Type B pancreatic cell (in vitro differentiated cells): ENCODE data around the gene FOXA3. TPM values are rescaled to one million over a fixed set of nuclear protein-coding genes. Genes with fewer than 3 reads are reported as not detected.

Experiments
- DNase-seq: peaks from one replicate; pipeline ENCODE4 v3.0.0; 2021; ENCODE audit warnings: mixed read lengths; ENCODE audit not compliant: unreplicated experiment; ENCODE audit errors: extremely low spot score
- H3K27ac Mint-ChIP-seq: 2 replicates; pipeline ENCODE4 v1.8.0; 2021; ENCODE audit warnings: mild to moderate bottlenecking, mixed read lengths
- H3K27me3 Mint-ChIP-seq: 2 replicates; pipeline ENCODE4 v1.8.0; 2021; ENCODE audit warnings: mixed read lengths
- H3K36me3 Mint-ChIP-seq: 2 replicates; pipeline ENCODE4 v1.8.0; 2021; ENCODE audit warnings: mixed read lengths
- H3K4me1 Mint-ChIP-seq: one replicate; pipeline ENCODE4 v1.8.0; 2021; ENCODE audit warnings: mixed read lengths; ENCODE audit not compliant: unreplicated experiment
- H3K4me3 Mint-ChIP-seq: 2 replicates; pipeline ENCODE4 v1.8.0; 2021; ENCODE audit warnings: mild to moderate bottlenecking, mixed read lengths
- H3K9me3 Mint-ChIP-seq: 2 replicates; pipeline ENCODE4 v1.8.0; 2021; ENCODE audit warnings: mixed read lengths
- total RNA-seq: library from RNA; stranded (reverse); gene quantifications from 2 replicates; pipeline ENCODE4 v1.2.1, GENCODE V29; 2021; ENCODE audit warnings: low replicate concordance
- TF ChIP-seq, protein P1 (sequence below): fragments of 200-600 bp; sonication (generic); conservative IDR thresholded peaks from 2 replicates; pipeline ENCODE4 v1.5.0; 2021; ENCODE audit warnings: antibody characterized with exemption, mild to moderate bottlenecking

Gene FOXA3
- total RNA-seq, 1 donor from 2014 or later, result 3.3 TPM

DNA sequence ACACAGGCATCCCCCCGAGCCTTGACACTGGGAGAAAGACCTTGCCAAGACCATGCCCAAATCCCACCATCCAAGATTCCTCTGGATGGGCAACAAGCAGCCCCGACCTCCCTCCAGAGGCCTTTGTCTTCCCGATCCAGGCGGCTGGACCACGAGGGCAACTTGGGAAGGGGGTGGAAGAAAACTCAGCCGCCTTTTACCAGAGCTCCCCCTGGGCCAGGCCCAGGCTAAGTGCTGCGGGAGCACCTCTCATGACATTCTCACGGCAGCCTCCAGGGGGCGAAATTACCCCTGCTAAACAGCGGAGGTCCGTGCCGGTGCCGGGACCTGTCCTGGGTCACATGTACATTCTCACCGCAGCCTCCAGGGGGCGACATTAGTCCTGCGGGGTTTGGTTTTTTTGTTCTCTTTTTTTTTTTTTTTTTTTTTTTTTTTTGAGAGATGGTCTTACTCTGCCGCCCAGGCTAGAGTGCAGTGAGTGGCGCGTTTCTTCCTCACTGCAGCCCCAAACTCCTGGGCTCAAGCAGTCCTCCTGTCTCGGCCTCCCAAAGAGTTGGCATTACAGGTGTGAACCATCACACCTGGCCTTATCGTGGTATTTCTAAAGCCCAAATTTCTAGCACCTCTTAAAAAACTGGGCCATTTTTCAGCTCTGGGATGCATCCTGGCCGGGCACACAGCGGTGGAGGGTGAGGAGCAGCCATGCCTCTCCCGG lies 47.0 kb upstream of the FOXA3 start:
- Mint-ChIP-seq H3K4me1 (no peaks in the 10 kb centered on the region), H3K9me3 (no peaks in the 10 kb centered on the region), H3K36me3 (no peaks in the 10 kb centered on the region), H3K27ac (peak overlapping the region; percentile 77), H3K27me3 (no peaks in the 10 kb centered on the region), H3K4me3 (peak overlapping the region; percentile 77)
- TF ChIP-seq, protein P1, sequence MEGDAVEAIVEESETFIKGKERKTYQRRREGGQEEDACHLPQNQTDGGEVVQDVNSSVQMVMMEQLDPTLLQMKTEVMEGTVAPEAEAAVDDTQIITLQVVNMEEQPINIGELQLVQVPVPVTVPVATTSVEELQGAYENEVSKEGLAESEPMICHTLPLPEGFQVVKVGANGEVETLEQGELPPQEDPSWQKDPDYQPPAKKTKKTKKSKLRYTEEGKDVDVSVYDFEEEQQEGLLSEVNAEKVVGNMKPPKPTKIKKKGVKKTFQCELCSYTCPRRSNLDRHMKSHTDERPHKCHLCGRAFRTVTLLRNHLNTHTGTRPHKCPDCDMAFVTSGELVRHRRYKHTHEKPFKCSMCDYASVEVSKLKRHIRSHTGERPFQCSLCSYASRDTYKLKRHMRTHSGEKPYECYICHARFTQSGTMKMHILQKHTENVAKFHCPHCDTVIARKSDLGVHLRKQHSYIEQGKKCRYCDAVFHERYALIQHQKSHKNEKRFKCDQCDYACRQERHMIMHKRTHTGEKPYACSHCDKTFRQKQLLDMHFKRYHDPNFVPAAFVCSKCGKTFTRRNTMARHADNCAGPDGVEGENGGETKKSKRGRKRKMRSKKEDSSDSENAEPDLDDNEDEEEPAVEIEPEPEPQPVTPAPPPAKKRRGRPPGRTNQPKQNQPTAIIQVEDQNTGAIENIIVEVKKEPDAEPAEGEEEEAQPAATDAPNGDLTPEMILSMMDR, result peak; percentile 97
- DNase-seq, result peak; percentile 97

DNA sequence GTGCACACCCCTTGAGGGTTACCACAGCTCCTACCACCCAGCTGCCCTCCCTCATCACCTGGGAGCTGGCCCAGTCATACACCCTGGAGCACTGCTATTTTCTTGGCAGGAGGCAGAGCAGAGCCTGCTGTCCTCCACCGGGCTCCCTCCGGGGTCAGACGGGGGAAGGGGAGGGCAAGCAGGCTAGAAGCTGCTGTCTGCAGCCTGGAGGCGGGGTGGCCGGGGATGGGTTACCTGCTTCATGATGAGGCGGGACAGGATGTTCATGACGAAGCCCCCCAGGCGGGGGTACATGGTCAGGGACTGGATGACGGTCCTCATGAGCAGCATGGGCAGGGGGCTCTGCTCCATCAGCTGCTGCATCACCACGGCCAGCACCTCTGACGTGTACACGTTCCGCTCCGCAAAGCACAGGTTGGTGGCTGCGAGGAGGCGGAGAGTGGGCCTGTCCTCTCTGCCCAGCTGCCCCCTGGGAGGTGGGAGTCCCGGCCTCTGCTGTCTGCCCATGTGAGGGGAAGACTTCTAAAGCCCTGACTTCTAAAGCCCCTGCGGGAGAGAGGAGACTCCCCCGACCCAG lies 46.3 kb upstream of the FOXA3 start:
- Mint-ChIP-seq H3K9me3 (no peaks in the 10 kb centered on the region), H3K4me3 (no peak overlapping the region), H3K27ac (no peak overlapping the region), H3K27me3 (no peaks in the 10 kb centered on the region), H3K4me1 (no peaks in the 10 kb centered on the region), H3K36me3 (no peaks in the 10 kb centered on the region)
- TF ChIP-seq, protein P1, result no peak
- no peak for DNase-seq

DNA sequence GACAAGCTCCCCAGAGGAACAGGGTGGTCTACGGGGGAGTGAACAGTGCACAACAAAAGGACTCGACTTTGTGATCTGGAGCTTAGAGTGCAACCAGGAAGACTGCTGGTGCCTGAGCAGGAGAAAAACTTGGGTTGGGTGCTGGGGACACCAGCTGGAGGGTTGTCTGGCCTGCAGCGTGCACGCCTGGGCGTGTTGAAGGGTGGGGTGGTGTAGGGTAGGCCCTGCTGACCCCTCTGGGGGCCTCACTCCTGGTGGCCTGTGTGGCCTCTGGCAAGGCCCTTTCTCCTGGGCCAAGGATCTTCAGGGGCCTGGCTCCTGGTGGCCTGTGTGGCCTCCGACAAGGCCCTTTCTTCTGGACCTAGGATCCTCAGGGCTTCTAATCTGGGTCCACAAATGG lies 44.4 kb upstream of the FOXA3 start:
- Mint-ChIP-seq H3K4me1 (no peaks in the 10 kb centered on the region), H3K27me3 (no peaks in the 10 kb centered on the region), H3K4me3 (no peak overlapping the region), H3K36me3 (peaks cover 5% of the 10 kb centered on the region), H3K9me3 (no peaks in the 10 kb centered on the region), H3K27ac (no peak overlapping the region)
- TF ChIP-seq, protein P1, result no peak
- DNase-seq, result no peak

DNA sequence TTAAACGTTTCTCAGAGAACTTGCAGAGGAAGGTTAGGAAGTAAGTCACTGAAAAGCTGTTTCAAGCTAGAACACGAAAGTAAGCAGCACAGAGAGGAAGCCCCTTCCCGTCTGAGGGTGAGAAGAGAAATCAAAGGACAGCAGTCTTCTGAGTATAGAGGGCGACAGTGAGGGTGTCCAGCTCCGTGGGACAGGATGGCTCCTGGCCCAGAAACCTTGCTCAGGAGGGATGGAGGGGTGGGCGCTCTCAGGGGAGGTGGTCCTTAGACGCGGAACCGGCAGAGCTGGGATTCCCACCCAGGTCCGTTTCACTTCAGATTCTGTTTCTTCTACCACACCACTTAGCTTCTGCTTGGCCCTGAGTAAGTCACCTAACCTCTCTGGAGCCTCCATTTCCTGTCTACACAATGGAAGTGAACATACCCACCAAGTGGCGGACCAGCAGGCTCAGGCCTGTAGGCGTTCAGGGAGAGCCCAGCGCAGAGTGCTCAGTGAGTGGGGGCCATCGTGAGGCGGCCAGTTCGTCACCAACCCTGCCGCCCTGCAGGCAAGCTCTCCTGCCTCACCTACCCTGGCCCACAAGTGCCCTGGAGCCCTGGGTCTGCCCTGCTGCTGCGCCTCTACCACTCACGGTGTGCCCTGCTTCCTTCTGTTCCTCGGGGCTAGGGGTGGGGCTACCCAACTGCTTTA lies 43.6 kb upstream of the FOXA3 start:
- H3K4me1 Mint-ChIP-seq, result no peaks in the 10 kb centered on the region
- H3K27ac Mint-ChIP-seq, result no peak overlapping the region
- H3K4me3 Mint-ChIP-seq, result no peak overlapping the region
- H3K27me3 Mint-ChIP-seq, result no peaks in the 10 kb centered on the region
- peaks cover 5% of the 10 kb centered on the region for H3K36me3 Mint-ChIP-seq
- no peak for DNase-seq
- H3K9me3 Mint-ChIP-seq, result no peaks in the 10 kb centered on the region
- TF ChIP-seq, protein P1, result no peak

DNA sequence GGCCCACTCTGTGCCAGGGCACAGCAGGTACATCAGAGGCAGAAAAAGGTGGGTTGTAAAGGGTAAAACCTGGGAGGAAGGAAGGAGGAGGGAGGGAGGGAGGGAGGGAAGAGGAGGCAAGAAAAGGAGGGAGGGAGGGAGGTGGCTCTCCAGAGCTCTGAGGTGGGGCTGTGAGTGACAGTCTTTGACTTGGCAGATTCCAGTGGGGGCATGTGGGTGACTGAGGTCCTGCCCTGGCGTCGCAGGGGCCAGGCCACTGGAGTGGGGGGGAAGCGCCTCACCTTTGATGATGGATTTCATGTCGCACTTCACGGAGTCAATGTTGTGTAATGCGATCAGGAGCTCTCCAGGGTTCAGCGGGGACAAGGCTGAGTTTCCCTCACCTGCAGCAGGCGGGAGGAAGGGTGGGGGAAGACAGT lies 43.0 kb upstream of the FOXA3 start:
- H3K27ac Mint-ChIP-seq, result no peak overlapping the region
- no peaks in the 10 kb centered on the region for H3K4me1 Mint-ChIP-seq
- DNase-seq, result no peak
- H3K4me3 Mint-ChIP-seq, result no peak overlapping the region
- TF ChIP-seq, protein P1, result no peak
- H3K9me3 Mint-ChIP-seq, result no peaks in the 10 kb centered on the region
- H3K27me3 Mint-ChIP-seq, result no peaks in the 10 kb centered on the region
- H3K36me3 Mint-ChIP-seq, result peaks cover 5% of the 10 kb centered on the region
